Stimulated activated CD8-positive, alpha-beta memory T cell treated with anti-CD3 and anti-CD28 coated beads, Interleukin-7, amount 100 ng/mL, for 48 hours (primary cell): ENCODE results near the gene LTN1.

ENCODE experiments used
- DNase-seq, 2 donors: peaks; one replicate each; pipeline ENCODE4 v3.0.0-alpha.2; 2020; ENCODE audit warnings: low read depth in 1 of 2; ENCODE audit errors: extremely low read depth in 1 of 2

LTN1 gene

GRCh38 chr21:28883931-28884330, 108.7 kb downstream of the LTN1 start:
- DNase-seq, result no peak

GRCh38 chr21:28882345-28882744, 110.3 kb downstream of the LTN1 start:
- no peak for DNase-seq
